SK-N-SH (cell line): ENCODE measurements around the gene ARMC3. TPM values are rescaled to one million over a fixed set of nuclear protein-coding genes. Genes with fewer than 3 reads are reported as not detected.

Experiments
- CTCF ChIA-PET: fragments of 300-600, 350-600 bp; formaldehyde crosslinking; extraction: SDS; loops from one replicate; lab custom pipeline; 2021; lab: Yijun Ruan, JAX
- POLR2A ChIA-PET: fragments of 350-600 bp; sonication (Branson Sonifier 250); formaldehyde crosslinking; extraction: SDS; loops from one replicate; lab custom pipeline; 2020; ENCODE audit warnings: antibody characterized with exemption, inconsistent platforms; lab: Yijun Ruan, JAX
- DNase-seq: peaks from one replicate; pipeline ENCODE4 v3.0.0; 2012
- H2AFZ ChIP-seq: fragments of 200-600 bp; sonication (generic); 2 replicates; pipeline ENCODE4 v1.8.1; 2016; ENCODE audit warnings: antibody characterized with exemption, mild to moderate bottlenecking, low read depth
- H3F3A ChIP-seq: fragments of 200-600 bp; sonication (generic); replicated peaks from 2 replicates; pipeline ENCODE3; 2016; ENCODE audit warnings: antibody characterized with exemption, mild to moderate bottlenecking; ENCODE audit not compliant: insufficient read depth
- H3K27ac ChIP-seq, 2 experiments: fragments of 200-500 bp in 1 of 2; fragments of 200-600 bp in 1 of 2; sonication (Bioruptor generic) in 1 of 2; sonication (generic), shearing (Covaris generic) in 1 of 2; 2 replicates each; pipeline versions ENCODE4 v1.5.1 to v1.6.1; 2014 to 2016; ENCODE audit warnings: low read depth in 2 of 2, inconsistent platforms in 1 of 2, low read length in 1 of 2, mild to moderate bottlenecking in 1 of 2, mixed read lengths in 1 of 2
- H3K27me3 ChIP-seq: fragments of 200-600 bp; sonication (generic), shearing (Covaris generic); 2 replicates; pipeline ENCODE4 v1.6.1; 2016; ENCODE audit warnings: mixed run types; ENCODE audit not compliant: insufficient read depth
- H3K36me3 ChIP-seq, 2 experiments: fragments of 200-500 bp in 1 of 2; fragments of 200-600 bp in 1 of 2; sonication (Bioruptor generic) in 1 of 2; sonication (generic) in 1 of 2; replicated peaks in 1 of 2; 2 replicates each; pipeline versions ENCODE3 to v1.5.1; 2014 to 2016; ENCODE audit warnings: low read length in 1 of 2, mild to moderate bottlenecking in 1 of 2; ENCODE audit not compliant: insufficient read depth in 2 of 2, control insufficient read depth in 1 of 2
- H3K4me1 ChIP-seq, 2 experiments: fragments of 200-500 bp in 1 of 2; fragments of 200-600 bp in 1 of 2; sonication (Bioruptor generic) in 1 of 2; sonication (generic), shearing (Covaris generic) in 1 of 2; 2 replicates each; pipeline versions ENCODE4 v1.5.1 to v1.6.1; 2014 to 2016; ENCODE audit warnings: low read depth in 1 of 2, low read length in 1 of 2, mixed run types in 1 of 2; ENCODE audit not compliant: insufficient read depth in 2 of 2, control insufficient read depth in 1 of 2
- H3K4me2 ChIP-seq: fragments of 200-600 bp; sonication (generic), shearing (Covaris generic); 2 replicates; pipeline ENCODE4 v1.6.1; 2017; ENCODE audit warnings: mixed run types
- H3K4me3 ChIP-seq, 2 experiments: fragments of 200-500 bp in 1 of 2; fragments of 200-600 bp in 1 of 2; sonication (Bioruptor generic) in 1 of 2; sonication (generic), shearing (Covaris generic) in 1 of 2; 2 replicates each; pipeline versions ENCODE4 v1.5.1 to v1.8.1; 2014 to 2016; ENCODE audit warnings: low read depth in 2 of 2, inconsistent platforms in 1 of 2, low read length in 1 of 2, mild to moderate bottlenecking in 1 of 2, mixed read lengths in 1 of 2, moderate library complexity in 1 of 2
- H3K79me2 ChIP-seq: fragments of 200-600 bp; sonication (generic); 2 replicates; pipeline ENCODE4 v1.8.1; 2017; ENCODE audit warnings: mild to moderate bottlenecking; ENCODE audit not compliant: insufficient read depth
- H3K9ac ChIP-seq: fragments of 200-600 bp; sonication (generic); 2 replicates; pipeline ENCODE4 v1.6.1; 2017; ENCODE audit warnings: mixed run types
- H3K9me2 ChIP-seq: fragments of 200-600 bp; sonication (generic); 2 replicates; pipeline ENCODE4 v1.6.1; 2017; ENCODE audit warnings: mixed run types
- H3K9me3 ChIP-seq: fragments of 200-600 bp; sonication (generic); 2 replicates; pipeline ENCODE4 v1.6.1; 2017; ENCODE audit warnings: mixed run types, mild to moderate bottlenecking, moderate library complexity
- H4K20me1 ChIP-seq: fragments of 200-600 bp; sonication (generic); 2 replicates; pipeline ENCODE4 v1.6.1; 2017; ENCODE audit warnings: mild to moderate bottlenecking, mixed run types; ENCODE audit not compliant: insufficient read depth
- CTCF ChIP-seq: fragments of 200-600 bp; sonication (generic); IDR thresholded peaks from 2 replicates; pipeline ENCODE4 v1.6.1; 2017; ENCODE audit warnings: antibody characterized with exemption, mild to moderate bottlenecking, moderate library complexity
- EP300 ChIP-seq, 2 experiments: IDR thresholded peaks; 2 replicates each; pipeline versions ENCODE4 v1.4.0 to v1.6.1; 2012; ENCODE audit warnings: borderline replicate concordance in 1 of 2, low read depth in 1 of 2, low read length in 1 of 2
- EZH2phosphoT487 ChIP-seq: fragments of 200-600 bp; sonication (generic); IDR thresholded peaks from 2 replicates; pipeline ENCODE4 v1.6.1; 2017; ENCODE audit warnings: low read depth, mixed run types, mild to moderate bottlenecking, antibody characterized with exemption, moderate library complexity, borderline replicate concordance
- FOSL2 ChIP-seq: IDR thresholded peaks from 2 replicates; pipeline ENCODE4 v1.4.0; 2012; ENCODE audit warnings: low read depth, mild to moderate bottlenecking, moderate library complexity, borderline replicate concordance
- FOXM1 ChIP-seq: IDR thresholded peaks from 2 replicates; pipeline ENCODE4 v1.4.0; 2012; ENCODE audit warnings: low read depth, mild to moderate bottlenecking
- IRF3 ChIP-seq: fragments of 150-350 bp; IDR thresholded peaks from 2 replicates; pipeline ENCODE4 v1.6.1; 2016; ENCODE audit warnings: mild to moderate bottlenecking, low read depth, low read length
- JUND ChIP-seq: IDR thresholded peaks from 2 replicates; pipeline ENCODE4 v1.4.0; 2012
- MAX ChIP-seq: IDR thresholded peaks from 2 replicates; pipeline ENCODE4 v1.4.0; 2012; ENCODE audit warnings: low read depth
- MXI1 ChIP-seq: IDR thresholded peaks from 2 replicates; pipeline ENCODE4 v1.6.1; 2012; ENCODE audit warnings: mild to moderate bottlenecking, low read depth, low read length, improper control_type of control experiment
- NFIC ChIP-seq: IDR thresholded peaks from 2 replicates; pipeline ENCODE4 v1.4.0; 2012; ENCODE audit warnings: borderline replicate concordance
- NRF1 ChIP-seq: IDR thresholded peaks from 2 replicates; pipeline ENCODE4 v1.6.1; 2012; ENCODE audit warnings: low read depth, mild to moderate bottlenecking, low read length
- PBX3 ChIP-seq: IDR thresholded peaks from 2 replicates; pipeline ENCODE4; 2012
- RCOR1 ChIP-seq: fragments of 150-350 bp; IDR thresholded peaks from 2 replicates; pipeline ENCODE4 v1.6.1; 2017; ENCODE audit warnings: antibody characterized with exemption, low read length
- REST ChIP-seq: IDR thresholded peaks from 2 replicates; pipeline ENCODE4 v1.6.1; 2012; ENCODE audit warnings: mild to moderate bottlenecking, low read depth, low read length, moderate library complexity
- RFX5 ChIP-seq: IDR thresholded peaks from 2 replicates; pipeline ENCODE4 v1.6.1; 2012; ENCODE audit warnings: mild to moderate bottlenecking, improper control_type of control experiment, low read length
- SIN3A ChIP-seq: IDR thresholded peaks from 2 replicates; pipeline ENCODE4 v1.6.1; 2012; ENCODE audit warnings: low read depth, mild to moderate bottlenecking, low read length, moderate library complexity, borderline replicate concordance
- SMC3 ChIP-seq: IDR thresholded peaks from 2 replicates; pipeline ENCODE4 v1.6.1; 2012; ENCODE audit warnings: low read depth, low read length, improper control_type of control experiment
- TAF1 ChIP-seq: IDR thresholded peaks from 2 replicates; pipeline ENCODE4 v1.6.1; 2012; ENCODE audit warnings: low read depth, mild to moderate bottlenecking, low read length, moderate library complexity, borderline replicate concordance
- YY1 ChIP-seq: IDR thresholded peaks from 2 replicates; pipeline ENCODE4 v1.4.0; 2012; ENCODE audit warnings: low read depth, mild to moderate bottlenecking
- ZBTB33 ChIP-seq: IDR thresholded peaks from 2 replicates; pipeline ENCODE4 v1.4.0; 2012; ENCODE audit warnings: low read depth, borderline replicate concordance
- WGBS: methylation state at CpG from one replicate; pipeline ENCODE4 v1.1.6; 2017; ENCODE audit warnings: low lambda C conversion rate; 5-methylcytosine and 5-hydroxymethylcytosine counted together
- polyA plus RNA-seq, 3 experiments: library from polyadenylated mRNA; depleted of rRNA; stranded (reverse); fragments of >200 nt; gene quantifications; 2 replicates each; pipeline ENCODE4 v1.2.3, GENCODE V29; 2012

Gene ARMC3
- polyA plus RNA-seq, 1 of the 3 experiments (the other 2 are of a cell fraction): not detected

- H3K27ac ChIP-seq: no peak overlapping the region
- peaks cover 0 to 9% of the 10 kb centered on the region in 2 experiments; a peak in 1 of 4 replicates for H3K4me1 ChIP-seq
- no peak for DNase-seq
- H3K9me3 ChIP-seq: no peaks in the 10 kb centered on the region
- H3K79me2 ChIP-seq: no peaks in the 10 kb centered on the region
- H3K4me3 ChIP-seq: no peak overlapping the region
- H3K4me2 ChIP-seq: no peak overlapping the region
- no peaks in the 10 kb centered on the region for H3F3A ChIP-seq
- ChIA-PET POLR2A (no interaction called here), CTCF (no interaction called here)
- H3K9me2 ChIP-seq: no peaks in the 10 kb centered on the region
- TF ChIP-seq JUND (no peak), MAX (no peak), TAF1 (no peak), RCOR1 (no peak), NFIC (no peak), YY1 (no peak), NRF1 (no peak), ZBTB33 (no peak), FOSL2 (no peak), IRF3 (no peak), REST (no peak), MXI1 (no peak), RFX5 (no peak), CTCF (no peak), PBX3 (no peak), FOXM1 (no peak), EZH2phosphoT487 (no peak), SMC3 (no peak), EP300 (IDR thresholded peaks at IDR 0.05; ENCODE audit: borderline replicate concordance in 1 of 2, low read depth in 1 of 2, low read length in 1 of 2) (no peak), SIN3A (no peak)
- H2AFZ ChIP-seq: no peak overlapping the region
- WGBS: 18% methylated on average over 2 of the region's 2 CpGs
- no peaks in the 10 kb centered on the region for H4K20me1 ChIP-seq
- H3K36me3 ChIP-seq: no peaks in the 10 kb centered on the region
- no peaks in the 10 kb centered on the region for H3K27me3 ChIP-seq
- H3K9ac ChIP-seq: no peak overlapping the region
Measured at GRCh38 chr10:22899307-22899706, 28.5 kb upstream of the ARMC3 start.
